HEK293 (cell line): ENCODE measurements around the gene PADI3.

Source experiments
- ELK4 ChIP-seq: IDR thresholded peaks from 2 replicates; pipeline ENCODE4 v1.6.1; 2011; ENCODE audit warnings: mild to moderate bottlenecking, low read depth, low read length, borderline replicate concordance
- IKZF3 ChIP-seq: fragments of 450-650 bp; IDR thresholded peaks from 2 replicates; pipeline ENCODE4 v1.5.0; 2018; ENCODE audit warnings: missing biosample characterization, mild to moderate bottlenecking, missing genetic modification characterization, moderate library complexity
- KLF8 ChIP-seq: fragments of 450-650 bp; formaldehyde crosslinking; IDR thresholded peaks from 2 replicates; pipeline ENCODE4 v1.5.1; 2016; ENCODE audit warnings: missing biosample characterization, missing genetic modification characterization
- PRDM1 ChIP-seq: fragments of 450-650 bp; formaldehyde crosslinking; IDR thresholded peaks from 2 replicates; pipeline ENCODE4; 2016; ENCODE audit warnings: missing biosample characterization, missing genetic modification characterization
- PRDM2 ChIP-seq: fragments of 450-650 bp; formaldehyde crosslinking; IDR thresholded peaks from 2 replicates; pipeline ENCODE4 v1.5.1; 2016; ENCODE audit warnings: missing biosample characterization, missing genetic modification characterization, borderline replicate concordance
- PRDM4 ChIP-seq: fragments of 450-650 bp; formaldehyde crosslinking; IDR thresholded peaks from 2 replicates; pipeline ENCODE4 v1.5.1; 2017; ENCODE audit warnings: missing biosample characterization, missing genetic modification characterization
- PRDM6 ChIP-seq: fragments of 450-650 bp; formaldehyde crosslinking; IDR thresholded peaks from 2 replicates; pipeline ENCODE4 v1.5.1; 2017; ENCODE audit warnings: missing biosample characterization, missing genetic modification characterization
- REPIN1 ChIP-seq: fragments of 450-650 bp; formaldehyde crosslinking; IDR thresholded peaks from 2 replicates; pipeline ENCODE4 v1.5.1; 2017; ENCODE audit warnings: missing biosample characterization, missing genetic modification characterization, low read depth
- SALL2 ChIP-seq: fragments of 450-650 bp; formaldehyde crosslinking; IDR thresholded peaks from 2 replicates; pipeline ENCODE4 v1.5.0; 2017; ENCODE audit warnings: missing biosample characterization, mild to moderate bottlenecking, missing genetic modification characterization, borderline replicate concordance
- SP2 ChIP-seq: fragments of 450-650 bp; formaldehyde crosslinking; IDR thresholded peaks from 2 replicates; pipeline ENCODE4 v1.5.1; 2016; ENCODE audit warnings: missing biosample characterization, missing genetic modification characterization
- ZBTB10 ChIP-seq: fragments of 450-650 bp; formaldehyde crosslinking; IDR thresholded peaks from 2 replicates; pipeline ENCODE4 v1.5.1; 2016; ENCODE audit warnings: missing biosample characterization, missing genetic modification characterization
- ZBTB49 ChIP-seq: fragments of 450-650 bp; formaldehyde crosslinking; IDR thresholded peaks from 2 replicates; pipeline ENCODE4 v1.5.1; 2016; ENCODE audit warnings: missing biosample characterization, missing genetic modification characterization, low read depth
- ZBTB6 ChIP-seq: fragments of 450-650 bp; formaldehyde crosslinking; IDR thresholded peaks from 2 replicates; pipeline ENCODE4 v1.5.1; 2017; ENCODE audit warnings: missing biosample characterization, missing genetic modification characterization
- ZNF10 ChIP-seq: fragments of 450-650 bp; formaldehyde crosslinking; IDR thresholded peaks from 2 replicates; pipeline ENCODE4 v1.5.1; 2017; ENCODE audit warnings: missing biosample characterization, missing genetic modification characterization
- ZNF391 ChIP-seq: fragments of 450-650 bp; formaldehyde crosslinking; IDR thresholded peaks from 2 replicates; pipeline ENCODE4 v1.5.1; 2016; ENCODE audit warnings: low read depth, missing biosample characterization, missing genetic modification characterization, borderline replicate concordance
- ZNF473 ChIP-seq: fragments of 450-650 bp; formaldehyde crosslinking; IDR thresholded peaks from 2 replicates; pipeline ENCODE4 v1.5.1; 2017; ENCODE audit warnings: missing biosample characterization, missing genetic modification characterization
- ZNF555 ChIP-seq: fragments of 450-650 bp; formaldehyde crosslinking; conservative IDR thresholded peaks from 2 replicates; pipeline ENCODE4 v1.5.1; 2017; ENCODE audit warnings: missing biosample characterization, mild to moderate bottlenecking, missing genetic modification characterization, inconsistent platforms
- ZNF629 ChIP-seq: fragments of 450-650 bp; formaldehyde crosslinking; IDR thresholded peaks from 2 replicates; pipeline ENCODE4 v1.5.1; 2017; ENCODE audit warnings: missing biosample characterization, missing genetic modification characterization
- ZNF830 ChIP-seq: fragments of 450-650 bp; IDR thresholded peaks from 2 replicates; pipeline ENCODE4 v1.5.0; 2018; ENCODE audit warnings: missing biosample characterization, missing genetic modification characterization, low read depth, mild to moderate bottlenecking, moderate library complexity

The PADI3 gene

GRCh38 chr1:17236779-17237560 lies 11.9 kb upstream of the PADI3 start (continued):
- TF ChIP-seq ZBTB10: peak; percentile 77
- TF ChIP-seq ZNF629: peak; percentile 72
- no peak for TF ChIP-seq SP2 (tag by site-specific recombination)
- TF ChIP-seq ZNF830 (tag by site-specific recombination): no peak
- peak; percentile 71 for TF ChIP-seq PRDM4 (tag by site-specific recombination)
- peak; percentile 42; the same call in 1 of the 2 replicates for TF ChIP-seq ZBTB6 (tag by site-specific recombination)
- no peak for TF ChIP-seq ELK4
- peak; percentile 17; the same call in 1 of the 2 replicates for TF ChIP-seq PRDM1 (tag by site-specific recombination)
- no peak for TF ChIP-seq PRDM6
- TF ChIP-seq REPIN1 (tag by site-specific recombination): peak; percentile 70; the same call in 1 of the 2 replicates
- peak; percentile 43; the same call in 1 of the 2 replicates for TF ChIP-seq ZNF391
- TF ChIP-seq SALL2: no peak
- TF ChIP-seq ZNF10: peak; percentile 9; the same call in 1 of the 2 replicates
- no peak for TF ChIP-seq ZNF473
- no peak for TF ChIP-seq PRDM2 (tag by site-specific recombination)
- no peak for TF ChIP-seq ZBTB49 (tag by site-specific recombination)
- TF ChIP-seq ZNF555 (tag by site-specific recombination): no peak
- peak; percentile 71 for TF ChIP-seq KLF8 (tag by site-specific recombination)
- TF ChIP-seq IKZF3 (tag by site-specific recombination): 0 out of 2 replicates have a peak, but pooled peaks have one; percentile 23
